MV-4-11 (cell line): Measurements from ENCODE around the gene P2RX6.

Experiments used
- DNase-seq: peaks from one replicate; lab custom pipeline; 2025; lab: John Stamatoyannopoulos, UW

Gene P2RX6

DNA sequence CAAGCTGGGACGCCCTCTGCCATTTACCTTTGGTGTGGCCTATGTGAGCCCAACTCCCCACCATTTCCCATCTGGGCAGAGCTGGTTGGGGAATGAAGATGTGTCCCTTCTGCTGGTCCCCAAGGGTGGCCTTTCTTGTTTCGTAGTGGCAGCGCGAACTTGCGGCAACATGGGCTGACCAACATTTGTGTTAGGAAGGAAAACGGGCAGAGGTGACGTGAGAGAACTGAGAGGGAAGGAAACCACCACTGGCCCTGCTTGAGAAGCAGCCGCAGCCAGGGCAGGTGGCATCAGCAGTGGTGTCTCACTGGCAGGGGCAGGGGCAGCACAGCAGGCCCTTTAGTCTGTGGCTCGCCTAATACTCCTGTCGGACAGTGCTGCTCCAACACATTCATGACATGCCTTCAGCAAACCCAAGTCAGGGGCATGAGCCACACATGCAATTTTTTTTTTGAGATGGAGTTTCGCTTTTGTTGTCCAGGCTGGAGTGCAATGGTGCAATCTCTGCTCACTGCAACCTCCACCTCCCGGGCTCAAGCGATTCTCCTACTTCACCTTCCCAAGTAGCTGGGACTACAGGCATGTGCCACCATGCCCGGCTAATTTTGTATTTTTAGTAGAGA is 60.7 kb downstream of the P2RX6 start:
- DNase-seq, result no peak

DNA sequence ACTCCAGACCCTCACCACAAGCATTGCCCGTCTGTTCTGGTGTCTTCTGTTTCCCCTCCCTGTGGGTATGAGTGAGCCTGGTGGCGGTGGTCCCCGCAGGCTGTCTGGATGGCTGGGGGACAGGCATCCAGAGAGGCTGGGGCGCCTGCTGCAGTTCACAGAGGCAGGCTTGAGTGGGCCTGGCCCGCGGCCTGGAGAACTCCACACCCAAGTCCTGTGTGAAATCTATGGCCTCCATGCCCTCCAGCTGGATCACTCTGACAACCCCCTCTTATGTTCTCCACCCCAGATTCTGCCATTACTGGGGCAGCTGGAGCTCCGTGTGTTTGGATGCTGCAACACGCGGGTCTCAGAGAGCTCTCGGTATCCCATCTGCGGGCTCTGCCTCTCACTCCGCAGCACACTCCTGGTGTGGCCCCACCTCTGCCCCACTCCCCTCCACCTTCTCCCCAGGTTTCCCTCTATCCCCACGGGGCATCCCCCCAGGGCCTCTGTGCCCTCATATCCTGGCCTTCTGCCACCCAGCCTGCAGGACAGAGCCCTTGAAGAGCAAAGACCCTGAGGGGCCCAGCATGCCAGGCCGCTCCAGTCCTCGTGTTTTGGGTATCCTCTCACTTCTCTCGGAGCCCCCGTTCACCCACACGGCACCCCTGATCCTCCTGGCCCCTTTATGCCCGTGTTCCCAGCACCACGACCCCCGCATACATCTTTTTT is 62.1 kb downstream of the P2RX6 start:
- no peak for DNase-seq
